Activated CD8-positive, alpha-beta T cell treated with anti-CD3 and anti-CD28 coated beads for 36 hours (primary cell): ENCODE results near the gene TRAPPC3. TPM values are rescaled to one million over a fixed set of nuclear protein-coding genes. Genes with fewer than 3 reads are reported as not detected.

Experiments
- ATAC-seq: fragments of 200-7000 bp; cut with Tn5 transposase; one replicate; pipeline ENCODE4 v1.10.0; 2021; ENCODE audit warnings: mild to moderate bottlenecking, moderate library complexity
- CTCF ChIA-PET: fragments of 350-600 bp; sonication (Branson Sonifier 250); formaldehyde crosslinking; loops from one replicate; lab custom pipeline; 2021; ENCODE audit warnings: antibody characterized with exemption; lab: Charles Lee
- POLR2A ChIA-PET: fragments of 350-600 bp; sonication (Branson Sonifier 250); formaldehyde crosslinking; loops from one replicate; lab custom pipeline; 2021; ENCODE audit warnings: antibody characterized with exemption; lab: Charles Lee
- DNase-seq: peaks from one replicate; pipeline ENCODE4 v3.0.0-alpha.2; 2020
- H3K27ac Mint-ChIP-seq: one replicate; pipeline ENCODE4 v1.8.0; 2021; ENCODE audit warnings: mild to moderate bottlenecking, mixed read lengths
- H3K27me3 Mint-ChIP-seq: one replicate; pipeline ENCODE4 v1.8.0; 2021; ENCODE audit warnings: mixed read lengths
- H3K36me3 Mint-ChIP-seq: one replicate; pipeline ENCODE4 v1.8.0; 2021; ENCODE audit warnings: low read depth, mixed read lengths
- H3K4me1 Mint-ChIP-seq: one replicate; pipeline ENCODE4 v1.8.0; 2021; ENCODE audit warnings: low read depth, mixed read lengths
- H3K4me3 Mint-ChIP-seq: one replicate; pipeline ENCODE4 v1.8.0; 2021; ENCODE audit warnings: mild to moderate bottlenecking, moderate library complexity, mixed read lengths
- H3K9me3 Mint-ChIP-seq: one replicate; pipeline ENCODE4 v1.8.0; 2021; ENCODE audit warnings: mixed read lengths
- intact Hi-C: fragments of 100-400 bp; cut with micrococcal nuclease; formaldehyde crosslinking; loops from one replicate; pipeline ENCODE4 v1.10.0; 2022
- total RNA-seq, 2 experiments: library from RNA; stranded (reverse); gene quantifications; one replicate each; pipeline ENCODE4 v1.2.3, GENCODE V29; 2021
- TF ChIP-seq, protein P1 (sequence below): fragments of 200-600 bp; IDR thresholded peaks from one replicate; pipeline ENCODE4 v1.8.0; 2022; ENCODE audit warnings: antibody characterized with exemption, mild to moderate bottlenecking

TRAPPC3 gene
- total RNA-seq, 2 experiments from 2014 or later, result 47.9 to 48.4 TPM

DNA sequence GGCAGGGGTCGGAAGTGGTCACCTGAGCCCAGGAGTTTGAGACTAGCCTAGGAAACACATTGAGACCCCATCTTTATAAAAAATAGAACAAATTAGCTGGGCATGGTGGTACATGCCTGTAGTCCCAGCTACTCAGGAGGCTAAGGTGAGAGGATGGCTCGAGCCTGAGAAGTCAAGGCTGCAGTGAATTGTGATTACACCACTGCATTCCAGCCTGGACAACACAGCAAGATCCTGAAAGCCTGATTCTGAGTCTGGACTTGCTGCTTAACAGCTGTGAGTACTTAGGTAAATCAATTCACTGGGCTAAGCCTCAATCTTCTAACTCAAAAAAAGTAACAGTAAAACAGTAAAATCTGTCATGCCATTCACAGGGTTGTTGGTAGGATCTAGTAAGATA is 4.9 kb downstream of the TRAPPC3 start:
- TF ChIP-seq, protein P1, sequence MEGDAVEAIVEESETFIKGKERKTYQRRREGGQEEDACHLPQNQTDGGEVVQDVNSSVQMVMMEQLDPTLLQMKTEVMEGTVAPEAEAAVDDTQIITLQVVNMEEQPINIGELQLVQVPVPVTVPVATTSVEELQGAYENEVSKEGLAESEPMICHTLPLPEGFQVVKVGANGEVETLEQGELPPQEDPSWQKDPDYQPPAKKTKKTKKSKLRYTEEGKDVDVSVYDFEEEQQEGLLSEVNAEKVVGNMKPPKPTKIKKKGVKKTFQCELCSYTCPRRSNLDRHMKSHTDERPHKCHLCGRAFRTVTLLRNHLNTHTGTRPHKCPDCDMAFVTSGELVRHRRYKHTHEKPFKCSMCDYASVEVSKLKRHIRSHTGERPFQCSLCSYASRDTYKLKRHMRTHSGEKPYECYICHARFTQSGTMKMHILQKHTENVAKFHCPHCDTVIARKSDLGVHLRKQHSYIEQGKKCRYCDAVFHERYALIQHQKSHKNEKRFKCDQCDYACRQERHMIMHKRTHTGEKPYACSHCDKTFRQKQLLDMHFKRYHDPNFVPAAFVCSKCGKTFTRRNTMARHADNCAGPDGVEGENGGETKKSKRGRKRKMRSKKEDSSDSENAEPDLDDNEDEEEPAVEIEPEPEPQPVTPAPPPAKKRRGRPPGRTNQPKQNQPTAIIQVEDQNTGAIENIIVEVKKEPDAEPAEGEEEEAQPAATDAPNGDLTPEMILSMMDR, result no peak
- ChIA-PET CTCF (interaction anchor here (1.1 to 6.2 kb wide), 4 partner anchors 10 to 141 kb away, joined by 3 to 48 read pairs (median 7); no protein-coding TSS in a partner anchor), POLR2A (interaction anchor here (0.6 to 1.0 kb wide), 2 partner anchors 14 to 1279 kb away, joined by 3 to 4 read pairs; no protein-coding TSS in a partner anchor)
- Mint-ChIP-seq H3K36me3 (peaks cover 15% of the 10 kb centered on the region), H3K4me3 (no peak overlapping the region), H3K27ac (no peak overlapping the region), H3K9me3 (no peaks in the 10 kb centered on the region), H3K27me3 (no peaks in the 10 kb centered on the region), H3K4me1 (peaks cover 51% of the 10 kb centered on the region)
- no peak for ATAC-seq
- DNase-seq, result no peak
- intact Hi-C loops, result no loop called here

DNA sequence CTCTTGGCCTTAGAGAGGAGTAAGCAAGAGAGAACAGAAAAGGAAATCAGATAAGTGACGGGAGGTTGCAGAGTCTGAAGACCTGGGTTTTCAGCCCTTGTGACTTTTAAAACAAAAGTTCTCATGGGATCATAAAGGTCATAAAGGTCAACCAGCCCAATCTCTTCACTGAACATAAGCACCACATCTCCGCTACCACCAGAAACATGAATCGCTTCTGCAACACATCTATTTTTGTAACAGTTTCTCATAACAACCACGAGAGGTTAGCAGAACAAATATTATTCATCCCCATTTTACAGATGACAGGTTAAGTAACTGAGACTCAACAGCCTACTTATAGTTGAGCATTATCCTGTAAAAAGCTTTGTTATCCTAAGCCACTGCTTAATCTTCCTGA is 5.9 kb downstream of the TRAPPC3 start:
- intact Hi-C loops, result no loop called here
- Mint-ChIP-seq H3K9me3 (no peaks in the 10 kb centered on the region), H3K27me3 (no peaks in the 10 kb centered on the region), H3K27ac (no peak overlapping the region), H3K4me1 (peaks cover 51% of the 10 kb centered on the region), H3K36me3 (peaks cover 17% of the 10 kb centered on the region), H3K4me3 (no peak overlapping the region)
- DNase-seq (no peak), ATAC-seq (no peak)
- TF ChIP-seq, protein P1, result no peak
- ChIA-PET CTCF (interaction anchor here (1.7 to 6.2 kb wide), 2 partner anchors 9 to 142 kb away, joined by 4 to 48 read pairs; no protein-coding TSS in a partner anchor), POLR2A (no interaction called here)

DNA sequence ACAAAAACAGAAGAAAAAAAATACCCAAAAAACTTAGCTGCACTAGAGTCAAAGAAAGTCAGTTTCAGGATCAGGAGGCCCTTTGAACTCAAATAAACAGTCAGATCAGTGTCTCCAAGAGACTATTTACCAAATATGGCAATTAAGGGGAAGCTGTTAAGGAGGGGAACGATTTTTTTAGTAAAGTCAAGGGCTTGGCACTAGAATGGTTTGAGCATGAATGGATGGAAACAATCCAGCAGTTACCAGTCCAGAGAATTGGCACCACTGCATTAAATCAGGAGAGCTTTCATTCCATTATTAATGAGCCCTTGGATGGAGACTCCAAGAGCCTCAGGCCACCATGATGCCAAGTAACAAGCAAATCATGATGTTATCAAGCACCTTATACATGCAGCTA is 7.2 kb downstream of the TRAPPC3 start:
- intact Hi-C loops, result no loop called here

DNA sequence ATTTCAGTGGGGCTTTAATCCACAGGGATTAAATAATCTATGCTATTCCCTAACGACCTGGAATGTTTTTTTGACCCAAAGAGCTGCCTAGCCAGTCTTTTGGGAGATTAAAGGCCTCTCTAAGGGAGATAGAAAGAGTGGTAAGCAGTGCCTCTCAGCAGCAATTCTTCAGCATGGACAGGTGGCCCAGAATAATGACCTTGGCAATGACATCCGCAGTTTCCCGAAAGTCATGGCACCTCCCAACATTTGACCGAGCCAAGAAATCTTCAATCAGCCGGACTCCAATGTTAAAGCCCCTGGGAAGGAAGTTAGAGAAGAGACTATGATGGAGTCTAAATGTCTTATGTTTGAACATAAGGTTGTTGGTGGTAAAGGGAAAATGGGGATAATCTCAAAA is 9.8 kb downstream of the TRAPPC3 start:
- intact Hi-C loops, result no loop called here
- no peaks in the 10 kb centered on the region for H3K27me3 Mint-ChIP-seq
- POLR2A ChIA-PET, result interaction anchor here (1.1 to 1.2 kb wide), 2 partner anchors 20 to 50 kb away, joined by 3 to 4 read pairs; no protein-coding TSS in a partner anchor
- peaks cover 11% of the 10 kb centered on the region for H3K36me3 Mint-ChIP-seq
- peaks cover 34% of the 10 kb centered on the region for H3K4me1 Mint-ChIP-seq
- CTCF ChIA-PET, result interaction anchor here (1.1 kb wide), 1 partner anchor 40 kb away, joined by 5 read pairs; no protein-coding TSS in a partner anchor
- DNase-seq, result no peak
- ATAC-seq, result no peak
- no peak overlapping the region for H3K4me3 Mint-ChIP-seq
- no peaks in the 10 kb centered on the region for H3K9me3 Mint-ChIP-seq
- H3K27ac Mint-ChIP-seq, result no peak overlapping the region
- TF ChIP-seq, protein P1, result no peak

More for the DNA sequence above, 7.2 kb downstream of the TRAPPC3 start:
- H3K4me3 Mint-ChIP-seq, result no peak overlapping the region
- no peaks in the 10 kb centered on the region for H3K9me3 Mint-ChIP-seq
- no peak for ATAC-seq
- H3K36me3 Mint-ChIP-seq, result peaks cover 14% of the 10 kb centered on the region
- no peak for DNase-seq
- ChIA-PET POLR2A (interaction anchor here (0.6 kb wide), 1 partner anchor 57 kb away, joined by 3 read pairs; no protein-coding TSS in a partner anchor), CTCF (interaction anchor here (1.1 to 6.2 kb wide), 7 partner anchors 7 to 144 kb away, joined by 3 to 48 read pairs (median 4); no protein-coding TSS in a partner anchor)
- TF ChIP-seq, protein P1, result no peak
- no peaks in the 10 kb centered on the region for H3K27me3 Mint-ChIP-seq
- peaks cover 42% of the 10 kb centered on the region for H3K4me1 Mint-ChIP-seq
- peak overlapping the region; percentile 42 for H3K27ac Mint-ChIP-seq

DNA sequence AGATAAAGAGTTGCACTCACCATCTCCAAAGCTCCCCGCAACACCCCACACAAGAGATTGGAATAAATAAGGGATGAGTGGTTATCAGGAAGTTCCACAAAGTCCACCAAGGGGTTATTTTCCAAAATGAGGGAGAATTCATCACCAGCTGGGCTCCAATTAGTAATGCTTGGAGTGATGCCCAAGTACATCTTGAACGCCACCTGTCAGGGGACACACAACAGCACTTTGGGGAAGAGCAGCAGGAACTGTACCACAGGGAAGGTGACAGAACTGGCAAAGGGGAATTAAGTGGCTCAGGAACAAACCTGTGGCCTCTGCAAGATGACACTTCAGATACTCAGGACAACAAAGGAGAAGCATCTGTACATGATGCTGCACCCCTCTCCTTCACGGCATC is 11.5 kb downstream of the TRAPPC3 start:
- Mint-ChIP-seq H3K9me3 (no peaks in the 10 kb centered on the region), H3K27ac (peak overlapping the region; percentile 37), H3K4me1 (peaks cover 23% of the 10 kb centered on the region), H3K4me3 (no peak overlapping the region), H3K27me3 (no peaks in the 10 kb centered on the region), H3K36me3 (peaks cover 8% of the 10 kb centered on the region)
- intact Hi-C loops, result no loop called here
- ATAC-seq (no peak), DNase-seq (no peak)
- TF ChIP-seq, protein P1, result no peak
- ChIA-PET CTCF (interaction anchor here (1.0 to 6.3 kb wide), 3 partner anchors 11 to 41 kb away, joined by 3 to 86 read pairs (median 3); no protein-coding TSS in a partner anchor), POLR2A (no interaction called here)
